ENCODE measurements around the gene CD300LD. TPM values are rescaled to one million over a fixed set of nuclear protein-coding genes. Genes with fewer than 3 reads are reported as not detected.

The CD300LD gene
- total and polyA plus RNA-seq, 10 of the 15 experiments (the other 5 are each of a cell fraction or from before 2014, with no cell fraction given) = not detected

DNA sequence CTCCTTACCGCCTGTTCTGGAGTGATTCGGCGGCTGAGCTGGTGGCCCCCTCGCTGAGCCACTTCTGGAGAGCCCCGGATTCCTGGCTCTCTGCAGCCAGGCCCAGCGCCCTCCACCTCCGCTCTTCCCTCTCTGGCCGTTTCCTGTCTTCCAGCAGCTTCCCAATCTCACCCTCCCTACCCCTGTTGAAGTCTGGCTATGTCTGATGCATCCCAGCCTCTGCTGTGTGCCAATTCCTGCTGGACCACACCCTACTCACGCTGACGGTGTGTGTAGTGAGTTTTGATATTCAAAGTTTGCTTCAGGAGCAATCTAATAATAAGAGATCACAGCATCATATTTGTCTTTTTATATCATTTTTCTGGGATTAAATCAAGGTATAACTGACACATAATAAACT is 9.4 kb downstream of the CD300LD start:
- ChIA-PET SMC1A (ENCODE audit: uncharacterized antibody, unreplicated experiment) (no interaction called here), CTCF (interaction anchor here (1.0 kb wide), 1 partner anchor 64 kb away, joined by 3 read pairs; no protein-coding TSS in a partner anchor), POLR2A (no interaction called here), RAD21 (ENCODE audit: unreplicated experiment) (no interaction called here)
- Histone ChIP-seq H3K9me3 (replicated peaks; ENCODE audit: control insufficient read depth, insufficient read depth, low read length) (no peaks in the 10 kb centered on the region; the same call in 2 of the 3 replicates), H3K4me1 (ENCODE audit: control insufficient read depth, insufficient read depth, low read length) (no peaks in the 10 kb centered on the region), H2AFZ (ENCODE audit: control insufficient read depth, low read depth, low read length) (no peak overlapping the region), H3K79me2 (ENCODE audit: control insufficient read depth, insufficient read depth, low read length) (no peaks in the 10 kb centered on the region), H3K27ac (ENCODE audit: control insufficient read depth, insufficient read depth) (no peak overlapping the region), H3K9ac (ENCODE audit: control insufficient read depth, insufficient read depth, low read length) (no peak overlapping the region), H3K27me3 (replicated peaks in 1 of 2; ENCODE audit: control insufficient read depth in 2 of 2, insufficient read depth in 2 of 2, low read length in 1 of 2) (no peaks in the 10 kb centered on the region; a peak in 1 of 4 replicates), H3K4me2 (ENCODE audit: control insufficient read depth, insufficient read depth) (no peak overlapping the region), H4K20me1 (ENCODE audit: control insufficient read depth, insufficient read depth) (no peaks in the 10 kb centered on the region), H3K4me3 (no peak overlapping the region), H3K36me3 (ENCODE audit: control insufficient read depth in 2 of 2, insufficient read depth in 2 of 2, low read length in 1 of 2) (no peaks in the 10 kb centered on the region)
- intact Hi-C loops (cut with micrococcal nuclease; ENCODE audit: unreplicated experiment) = no loop called here
- in situ Hi-C loops (cut with MboI) = no loop called here
- ATAC-seq = no peak
- FAIRE-seq = no peak
- BruUV-seq (replicated peaks) = no TSS peak
- no peak for DNase-seq (ENCODE audit: low read depth, low spot score)
- TF ChIP-seq CBX5 (IDR thresholded peaks at IDR 0.05; ENCODE audit: low read depth) = no peak
- TF ChIP-seq NR2C2 (IDR thresholded peaks at IDR 0.05; ENCODE audit: borderline replicate concordance, control insufficient read depth, insufficient read length, low read depth) = no peak
- TF ChIP-seq, protein P1, sequence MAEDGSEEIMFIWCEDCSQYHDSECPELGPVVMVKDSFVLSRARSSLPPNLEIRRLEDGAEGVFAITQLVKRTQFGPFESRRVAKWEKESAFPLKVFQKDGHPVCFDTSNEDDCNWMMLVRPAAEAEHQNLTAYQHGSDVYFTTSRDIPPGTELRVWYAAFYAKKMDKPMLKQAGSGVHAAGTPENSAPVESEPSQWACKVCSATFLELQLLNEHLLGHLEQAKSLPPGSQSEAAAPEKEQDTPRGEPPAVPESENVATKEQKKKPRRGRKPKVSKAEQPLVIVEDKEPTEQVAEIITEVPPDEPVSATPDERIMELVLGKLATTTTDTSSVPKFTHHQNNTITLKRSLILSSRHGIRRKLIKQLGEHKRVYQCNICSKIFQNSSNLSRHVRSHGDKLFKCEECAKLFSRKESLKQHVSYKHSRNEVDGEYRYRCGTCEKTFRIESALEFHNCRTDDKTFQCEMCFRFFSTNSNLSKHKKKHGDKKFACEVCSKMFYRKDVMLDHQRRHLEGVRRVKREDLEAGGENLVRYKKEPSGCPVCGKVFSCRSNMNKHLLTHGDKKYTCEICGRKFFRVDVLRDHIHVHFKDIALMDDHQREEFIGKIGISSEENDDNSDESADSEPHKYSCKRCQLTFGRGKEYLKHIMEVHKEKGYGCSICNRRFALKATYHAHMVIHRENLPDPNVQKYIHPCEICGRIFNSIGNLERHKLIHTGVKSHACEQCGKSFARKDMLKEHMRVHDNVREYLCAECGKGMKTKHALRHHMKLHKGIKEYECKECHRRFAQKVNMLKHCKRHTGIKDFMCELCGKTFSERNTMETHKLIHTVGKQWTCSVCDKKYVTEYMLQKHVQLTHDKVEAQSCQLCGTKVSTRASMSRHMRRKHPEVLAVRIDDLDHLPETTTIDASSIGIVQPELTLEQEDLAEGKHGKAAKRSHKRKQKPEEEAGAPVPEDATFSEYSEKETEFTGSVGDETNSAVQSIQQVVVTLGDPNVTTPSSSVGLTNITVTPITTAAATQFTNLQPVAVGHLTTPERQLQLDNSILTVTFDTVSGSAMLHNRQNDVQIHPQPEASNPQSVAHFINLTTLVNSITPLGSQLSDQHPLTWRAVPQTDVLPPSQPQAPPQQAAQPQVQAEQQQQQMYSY (CRISPR knock-in tag; IDR thresholded peaks at IDR 0.05) = no peak
- no peak for TF ChIP-seq LARP7 (IDR thresholded peaks at IDR 0.05)
- TF ChIP-seq, protein P2, sequence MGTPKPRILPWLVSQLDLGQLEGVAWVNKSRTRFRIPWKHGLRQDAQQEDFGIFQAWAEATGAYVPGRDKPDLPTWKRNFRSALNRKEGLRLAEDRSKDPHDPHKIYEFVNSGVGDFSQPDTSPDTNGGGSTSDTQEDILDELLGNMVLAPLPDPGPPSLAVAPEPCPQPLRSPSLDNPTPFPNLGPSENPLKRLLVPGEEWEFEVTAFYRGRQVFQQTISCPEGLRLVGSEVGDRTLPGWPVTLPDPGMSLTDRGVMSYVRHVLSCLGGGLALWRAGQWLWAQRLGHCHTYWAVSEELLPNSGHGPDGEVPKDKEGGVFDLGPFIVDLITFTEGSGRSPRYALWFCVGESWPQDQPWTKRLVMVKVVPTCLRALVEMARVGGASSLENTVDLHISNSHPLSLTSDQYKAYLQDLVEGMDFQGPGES (IDR thresholded peaks at IDR 0.05) = no peak
- no peak for TF ChIP-seq TBL1XR1 (IDR thresholded peaks at IDR 0.05; ENCODE audit: low read depth, low read length)
- TF ChIP-seq SUZ12 (IDR thresholded peaks at IDR 0.05; ENCODE audit: unreplicated experiment) = no peak
- TF ChIP-seq, protein P3, sequence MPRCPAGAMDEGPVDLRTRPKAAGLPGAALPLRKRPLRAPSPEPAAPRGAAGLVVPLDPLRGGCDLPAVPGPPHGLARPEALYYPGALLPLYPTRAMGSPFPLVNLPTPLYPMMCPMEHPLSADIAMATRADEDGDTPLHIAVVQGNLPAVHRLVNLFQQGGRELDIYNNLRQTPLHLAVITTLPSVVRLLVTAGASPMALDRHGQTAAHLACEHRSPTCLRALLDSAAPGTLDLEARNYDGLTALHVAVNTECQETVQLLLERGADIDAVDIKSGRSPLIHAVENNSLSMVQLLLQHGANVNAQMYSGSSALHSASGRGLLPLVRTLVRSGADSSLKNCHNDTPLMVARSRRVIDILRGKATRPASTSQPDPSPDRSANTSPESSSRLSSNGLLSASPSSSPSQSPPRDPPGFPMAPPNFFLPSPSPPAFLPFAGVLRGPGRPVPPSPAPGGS (IDR thresholded peaks at IDR 0.05; ENCODE audit: borderline replicate concordance, insufficient read depth, low read depth, low read length, poor library complexity, severe bottlenecking) = no peak
- no peak for TF ChIP-seq CBX3 (IDR thresholded peaks at IDR 0.05; ENCODE audit: borderline replicate concordance, low read depth)
- TF ChIP-seq, protein P4, sequence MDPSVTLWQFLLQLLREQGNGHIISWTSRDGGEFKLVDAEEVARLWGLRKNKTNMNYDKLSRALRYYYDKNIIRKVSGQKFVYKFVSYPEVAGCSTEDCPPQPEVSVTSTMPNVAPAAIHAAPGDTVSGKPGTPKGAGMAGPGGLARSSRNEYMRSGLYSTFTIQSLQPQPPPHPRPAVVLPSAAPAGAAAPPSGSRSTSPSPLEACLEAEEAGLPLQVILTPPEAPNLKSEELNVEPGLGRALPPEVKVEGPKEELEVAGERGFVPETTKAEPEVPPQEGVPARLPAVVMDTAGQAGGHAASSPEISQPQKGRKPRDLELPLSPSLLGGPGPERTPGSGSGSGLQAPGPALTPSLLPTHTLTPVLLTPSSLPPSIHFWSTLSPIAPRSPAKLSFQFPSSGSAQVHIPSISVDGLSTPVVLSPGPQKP (IDR thresholded peaks at IDR 0.05; ENCODE audit: low read depth, low read length) = no peak
- 35% methylated on average over 10 of the region's 10 CpGs for WGBS (ENCODE audit: insufficient coverage, insufficient replicate concordance, low lambda C conversion rate, missing lambda C conversion rate)

Measured in GM12878 (cell line).